Immature natural killer cell (primary cell): ENCODE measurements around the gene MECP2. TPM values are rescaled to one million over a fixed set of nuclear protein-coding genes. Genes with fewer than 3 reads are reported as not detected.
A peak's percentile ranks its signal among the peaks of the same experiment; 100 is the strongest.

Experiments used
- DNase-seq, 3 donors: peaks; one replicate each; pipeline ENCODE4 v3.0.0; 2022; ENCODE audit warnings: mixed read lengths in 1 of 3
- H3K27ac Mint-ChIP-seq, 6 donors: one replicate each; pipeline ENCODE4 v1.8.0; 2020; ENCODE audit warnings: mixed read lengths in 6 of 6, mild to moderate bottlenecking in 5 of 6, inconsistent platforms in 4 of 6, moderate library complexity in 3 of 6
- H3K27me3 Mint-ChIP-seq, 3 donors: one replicate each; pipeline ENCODE4 v1.8.0; 2020 to 2021; ENCODE audit warnings: low read depth in 3 of 3, mild to moderate bottlenecking in 3 of 3, mixed read lengths in 3 of 3, moderate library complexity in 3 of 3, inconsistent platforms in 1 of 3
- H3K36me3 Mint-ChIP-seq, 3 donors: one replicate each; pipeline ENCODE4 v1.8.0; 2020; ENCODE audit warnings: mixed read lengths in 3 of 3, inconsistent platforms in 2 of 3, mild to moderate bottlenecking in 2 of 3
- H3K4me1 Mint-ChIP-seq, 2 donors: one replicate each; pipeline ENCODE4 v1.8.0; 2020; ENCODE audit warnings: inconsistent platforms in 2 of 2, mild to moderate bottlenecking in 2 of 2, mixed read lengths in 2 of 2, moderate library complexity in 1 of 2
- H3K4me3 Mint-ChIP-seq, 5 donors: one replicate each; pipeline ENCODE4 v1.8.0; 2020; ENCODE audit warnings: mild to moderate bottlenecking in 5 of 5, mixed read lengths in 5 of 5, inconsistent platforms in 3 of 5, moderate library complexity in 3 of 5
- H3K9me3 Mint-ChIP-seq, 6 donors: one replicate each; pipeline ENCODE4 v1.8.0; 2020; ENCODE audit warnings: mild to moderate bottlenecking in 6 of 6, mixed read lengths in 6 of 6, inconsistent platforms in 4 of 6, moderate library complexity in 3 of 6
- polyA plus RNA-seq, 3 donors: library from polyadenylated mRNA; unstranded; fragments of 300-500 nt; fragmentation: Illumina TruSeq; gene quantifications; one replicate each; pipeline ENCODE4 v1.2.3, GENCODE V29; 2021

Gene MECP2
- polyA plus RNA-seq, 3 donors from 2014 or later = 11.4 to 31.5 (median 18.3) TPM

DNA sequence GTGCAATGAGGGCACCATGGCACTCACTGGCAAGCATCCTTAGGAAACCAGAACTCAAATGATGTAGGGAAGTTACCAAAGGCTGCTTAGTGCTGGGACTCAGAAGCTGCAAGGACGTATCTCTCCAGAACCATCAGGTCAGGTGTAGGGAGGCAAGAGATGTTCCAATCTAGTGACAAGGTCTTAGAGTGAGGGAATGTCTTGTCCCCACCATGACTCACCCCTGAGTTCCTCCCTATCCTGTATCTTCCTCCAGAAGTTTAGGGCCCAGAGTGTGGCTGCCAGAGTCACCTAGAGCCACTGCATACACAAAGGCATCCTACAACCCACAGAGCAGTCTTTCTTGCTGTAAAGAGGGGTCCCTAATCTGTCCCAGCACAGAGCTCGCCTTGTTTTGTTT is 63.7 kb downstream of the MECP2 start:
- H3K27ac Mint-ChIP-seq = peak overlapping the region in 3 of 6 donors; percentile 21 to 73 (median 25)
- peaks cover 5 to 12% (median 6%) of the 10 kb centered on the region in 3 donors for H3K27me3 Mint-ChIP-seq
- H3K4me1 Mint-ChIP-seq = peaks cover 14 to 23% of the 10 kb centered on the region in 2 donors
- H3K4me3 Mint-ChIP-seq = no peak overlapping the region
- DNase-seq = no peak
- H3K9me3 Mint-ChIP-seq = no peaks in the 10 kb centered on the region
- H3K36me3 Mint-ChIP-seq = peaks cover 0 to 6% (median 4%) of the 10 kb centered on the region in 3 donors

GRCh38 chrX:154032653-154033052 is 64.9 kb downstream of the MECP2 start:
- DNase-seq = no peak
- H3K4me1 Mint-ChIP-seq = peaks cover 11 to 18% of the 10 kb centered on the region in 2 donors
- H3K27ac Mint-ChIP-seq = peak overlapping the region in 3 of 6 donors; percentile 64 to 66 (median 65)
- H3K9me3 Mint-ChIP-seq = no peaks in the 10 kb centered on the region
- peaks cover 6 to 16% (median 8%) of the 10 kb centered on the region in 3 donors for H3K27me3 Mint-ChIP-seq
- H3K4me3 Mint-ChIP-seq = no peak overlapping the region
- peaks cover 0 to 4% (median 4%) of the 10 kb centered on the region in 3 donors for H3K36me3 Mint-ChIP-seq

DNA sequence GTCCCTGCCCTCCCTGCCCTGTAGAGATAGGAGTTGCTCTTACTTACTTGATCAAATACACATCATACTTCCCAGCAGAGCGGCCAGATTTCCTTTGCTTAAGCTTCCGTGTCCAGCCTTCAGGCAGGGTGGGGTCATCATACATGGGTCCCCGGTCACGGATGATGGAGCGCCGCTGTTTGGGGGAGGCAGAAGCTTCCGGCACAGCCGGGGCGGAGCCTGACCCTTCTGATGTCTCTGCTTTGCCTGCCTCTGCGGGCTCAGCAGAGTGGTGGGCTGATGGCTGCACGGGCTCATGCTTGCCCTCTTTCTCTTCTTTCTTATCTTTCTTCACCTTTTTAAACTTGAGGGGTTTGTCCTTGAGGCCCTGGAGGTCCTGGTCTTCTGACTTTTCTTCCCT is 65.4 kb downstream of the MECP2 start:
- H3K4me1 Mint-ChIP-seq = peaks cover 11 to 18% of the 10 kb centered on the region in 2 donors
- H3K27ac Mint-ChIP-seq = peak overlapping the region in 2 of 6 donors; percentile 64 to 66
- no peak overlapping the region for H3K4me3 Mint-ChIP-seq
- H3K27me3 Mint-ChIP-seq = peaks cover 6 to 20% (median 8%) of the 10 kb centered on the region in 3 donors
- DNase-seq = no peak
- H3K9me3 Mint-ChIP-seq = no peaks in the 10 kb centered on the region
- H3K36me3 Mint-ChIP-seq = peaks cover 0 to 4% (median 4%) of the 10 kb centered on the region in 3 donors

DNA sequence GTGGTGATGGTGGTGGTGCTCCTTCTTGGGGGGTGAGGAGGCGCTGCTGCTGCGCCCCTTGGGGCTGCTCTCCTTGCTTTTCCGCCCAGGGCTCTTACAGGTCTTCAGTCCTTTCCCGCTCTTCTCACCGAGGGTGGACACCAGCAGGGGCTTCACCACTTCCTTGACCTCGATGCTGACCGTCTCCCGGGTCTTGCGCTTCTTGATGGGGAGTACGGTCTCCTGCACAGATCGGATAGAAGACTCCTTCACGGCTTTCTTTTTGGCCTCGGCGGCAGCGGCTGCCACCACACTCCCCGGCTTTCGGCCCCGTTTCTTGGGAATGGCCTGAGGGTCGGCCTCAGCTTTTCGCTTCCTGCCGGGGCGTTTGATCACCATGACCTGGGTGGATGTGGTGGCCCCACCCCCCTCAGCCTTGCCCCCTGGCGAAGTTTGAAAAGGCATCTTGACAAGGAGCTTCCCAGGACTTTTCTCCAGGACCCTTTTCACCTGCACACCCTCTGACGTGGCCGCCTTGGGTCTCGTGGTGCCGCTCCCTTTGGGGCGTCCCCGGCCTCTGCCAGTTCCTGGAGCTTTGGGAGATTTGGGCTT is 66.7 kb downstream of the MECP2 start:
- Mint-ChIP-seq H3K27me3 (peaks cover 4 to 13% (median 5%) of the 10 kb centered on the region in 3 donors), H3K4me3 (no peak overlapping the region), H3K27ac (no peak overlapping the region), H3K4me1 (peaks cover 2 to 8% of the 10 kb centered on the region in 2 donors), H3K36me3 (peaks cover 0 to 4% (median 4%) of the 10 kb centered on the region in 3 donors), H3K9me3 (no peaks in the 10 kb centered on the region)
- no peak for DNase-seq

GRCh38 chrX:154030266-154030665 is 67.3 kb downstream of the MECP2 start:
- DNase-seq = no peak
- peaks cover 0 to 4% (median 4%) of the 10 kb centered on the region in 3 donors for H3K36me3 Mint-ChIP-seq
- peaks cover 2 to 7% of the 10 kb centered on the region in 2 donors for H3K4me1 Mint-ChIP-seq
- H3K9me3 Mint-ChIP-seq = no peaks in the 10 kb centered on the region
- no peak overlapping the region for H3K27ac Mint-ChIP-seq
- peaks cover 5 to 13% (median 6%) of the 10 kb centered on the region in 3 donors for H3K27me3 Mint-ChIP-seq
- no peak overlapping the region for H3K4me3 Mint-ChIP-seq

GRCh38 chrX:154029439-154029838 is 68.1 kb downstream of the MECP2 start:
- no peaks in the 10 kb centered on the region for H3K9me3 Mint-ChIP-seq
- H3K4me3 Mint-ChIP-seq = no peak overlapping the region
- no peak overlapping the region for H3K27ac Mint-ChIP-seq
- no peak for DNase-seq
- peaks cover 5 to 16% (median 6%) of the 10 kb centered on the region in 3 donors for H3K27me3 Mint-ChIP-seq
- H3K36me3 Mint-ChIP-seq = peaks cover 0 to 4% (median 4%) of the 10 kb centered on the region in 3 donors
- no peaks in the 10 kb centered on the region for H3K4me1 Mint-ChIP-seq

DNA sequence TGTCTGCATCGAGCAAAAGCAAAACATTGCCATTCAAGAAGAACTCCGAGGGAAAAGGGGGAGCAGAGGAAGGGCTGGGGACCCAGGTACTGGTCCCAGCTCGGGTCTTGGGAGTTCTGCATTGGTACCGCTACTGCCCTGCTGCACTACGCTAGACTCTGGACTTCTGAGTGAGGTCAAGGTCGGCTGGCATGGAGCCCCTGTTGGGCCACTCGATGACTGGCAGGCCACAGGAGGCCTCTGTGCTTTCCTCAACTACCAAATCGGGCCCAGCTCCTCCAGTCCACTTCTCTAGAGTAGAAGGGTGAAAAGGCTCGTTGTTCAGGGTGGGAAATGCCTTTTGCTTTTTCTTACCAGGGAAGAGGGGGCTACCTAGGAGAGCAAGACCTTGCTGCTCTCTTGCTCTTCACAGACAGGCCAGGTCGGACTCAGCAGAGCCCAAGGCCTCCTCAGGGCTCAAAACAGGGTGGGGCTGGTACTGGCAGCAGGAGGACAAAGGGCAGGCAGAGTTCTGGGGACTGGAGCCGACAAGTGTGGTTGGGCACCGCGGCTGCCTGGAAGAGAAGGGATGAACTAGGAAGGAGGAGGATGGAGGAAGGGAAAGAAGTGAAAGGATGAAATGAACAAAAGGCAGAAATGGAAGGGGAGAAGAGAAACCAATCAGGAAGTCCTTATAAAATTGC is 68.9 kb downstream of the MECP2 start:
- no peak for DNase-seq
- H3K4me3 Mint-ChIP-seq = no peak overlapping the region
- H3K36me3 Mint-ChIP-seq = peaks cover 0 to 4% (median 4%) of the 10 kb centered on the region in 3 donors
- peak overlapping the region in 4 of 6 donors; percentile 23 to 54 (median 40) for H3K27ac Mint-ChIP-seq
- H3K4me1 Mint-ChIP-seq = no peaks in the 10 kb centered on the region
- peaks cover 4 to 19% (median 5%) of the 10 kb centered on the region in 3 donors for H3K27me3 Mint-ChIP-seq
- no peaks in the 10 kb centered on the region for H3K9me3 Mint-ChIP-seq

DNA sequence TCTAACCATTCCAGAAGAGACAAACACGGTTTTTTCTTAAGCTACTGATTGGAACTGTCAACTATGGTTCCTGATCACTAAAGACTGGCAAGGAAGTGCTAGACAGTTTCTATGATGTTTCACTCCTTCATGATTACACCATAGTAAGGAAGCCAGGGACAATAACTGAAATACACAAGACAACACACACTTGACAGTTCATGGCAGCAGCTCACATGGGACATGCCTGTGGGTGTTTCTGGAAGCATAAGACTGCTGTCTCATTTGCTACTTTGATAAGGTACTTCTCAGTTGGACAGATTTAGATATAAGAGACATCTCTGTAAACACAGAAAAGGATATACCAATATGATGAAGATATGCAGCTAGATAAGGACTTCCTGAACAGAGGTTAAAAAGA is 69.5 kb downstream of the MECP2 start:
- Mint-ChIP-seq H3K27me3 (peaks cover 5 to 19% (median 5%) of the 10 kb centered on the region in 3 donors), H3K27ac (peak overlapping the region in 1 of 6 donors; percentile 57), H3K4me3 (no peak overlapping the region), H3K4me1 (no peaks in the 10 kb centered on the region), H3K9me3 (no peaks in the 10 kb centered on the region), H3K36me3 (peaks cover 0 to 4% (median 4%) of the 10 kb centered on the region in 3 donors)
- DNase-seq = no peak

- H3K27me3 Mint-ChIP-seq = peaks cover 3 to 17% (median 5%) of the 10 kb centered on the region in 3 donors
- peak overlapping the region in 1 of 6 donors; percentile 23 for H3K27ac Mint-ChIP-seq
Observed at GRCh38 chrX:154027022-154027402, 70.5 kb downstream of the MECP2 start.

DNA sequence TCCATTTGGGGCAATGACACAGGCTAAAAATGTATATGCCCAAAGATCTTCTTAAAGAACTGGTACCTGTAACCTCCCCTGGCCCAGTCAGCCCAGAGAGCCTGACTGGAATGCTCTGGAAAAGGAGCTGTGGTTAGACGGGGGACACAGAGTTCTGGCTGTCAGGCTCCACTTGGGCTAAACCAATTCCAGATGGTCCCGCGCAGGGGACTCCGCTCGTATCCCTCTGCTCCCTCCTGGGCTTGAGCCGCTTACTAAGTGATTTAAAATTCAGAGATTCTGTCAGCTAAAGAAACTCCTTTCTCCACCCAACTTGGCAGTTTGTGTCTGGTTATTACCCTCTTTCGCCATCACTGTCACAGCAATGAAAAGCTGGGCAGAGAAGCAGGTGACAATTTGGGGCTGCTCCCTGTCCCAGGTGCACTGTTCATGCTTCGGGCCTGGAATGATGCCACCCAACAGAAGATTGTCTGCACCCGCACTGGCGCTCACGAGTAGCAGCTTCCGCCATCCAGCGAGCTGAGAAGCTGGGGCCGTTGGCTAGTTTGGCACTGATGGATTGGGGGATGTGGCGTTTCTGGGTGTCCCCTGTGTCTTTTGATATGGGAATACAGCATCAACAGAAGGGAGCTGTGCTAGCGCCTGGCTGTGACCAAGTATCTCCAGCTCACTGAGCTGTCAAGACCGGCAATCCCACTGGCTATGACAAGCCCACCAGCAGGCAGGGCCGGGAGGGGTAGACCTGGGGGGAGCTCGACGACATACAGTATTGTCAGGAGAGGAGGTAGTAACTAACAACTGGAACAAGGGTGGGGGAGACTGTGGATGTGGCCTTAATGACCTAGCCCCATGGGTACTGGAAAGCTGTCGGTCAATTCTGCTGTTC is 71.1 kb downstream of the MECP2 start:
- Mint-ChIP-seq H3K4me3 (no peak overlapping the region), H3K36me3 (no peaks in the 10 kb centered on the region), H3K4me1 (no peaks in the 10 kb centered on the region), H3K27me3 (peaks cover 3 to 17% (median 5%) of the 10 kb centered on the region in 3 donors), H3K9me3 (no peaks in the 10 kb centered on the region), H3K27ac (peak overlapping the region in 1 of 6 donors; percentile 35)
- DNase-seq = no peak

More at GRCh38 chrX:154027022-154027402, 70.5 kb downstream of the MECP2 start:
- no peaks in the 10 kb centered on the region for H3K9me3 Mint-ChIP-seq
- H3K4me3 Mint-ChIP-seq = no peak overlapping the region
- no peaks in the 10 kb centered on the region for H3K4me1 Mint-ChIP-seq
- H3K36me3 Mint-ChIP-seq = peaks cover 0 to 3% (median 0%) of the 10 kb centered on the region in 3 donors
- DNase-seq = no peak

DNA sequence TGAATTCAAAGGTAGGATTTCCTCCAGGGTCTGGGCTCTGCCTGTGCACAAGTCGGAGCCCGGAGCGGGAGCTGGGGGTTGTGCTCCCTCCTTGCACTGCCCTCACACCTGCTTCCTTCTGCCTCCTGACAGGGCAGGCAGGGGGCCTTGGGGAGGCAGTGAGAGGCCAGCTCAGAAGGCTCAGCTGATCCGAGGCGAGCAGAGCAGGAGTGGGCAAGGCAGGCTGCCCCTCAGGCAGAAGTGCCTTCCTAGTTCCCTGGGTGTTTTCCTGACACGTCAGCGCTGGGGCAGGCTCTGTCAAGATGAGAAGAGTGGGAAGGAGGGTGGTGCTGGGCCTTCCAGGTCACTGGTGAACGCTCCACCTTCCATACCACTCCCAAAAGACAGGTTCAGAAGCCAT is 72.3 kb downstream of the MECP2 start:
- peaks cover 5 to 6% of the 10 kb centered on the region in 2 donors for H3K4me1 Mint-ChIP-seq
- H3K4me3 Mint-ChIP-seq = no peak overlapping the region
- H3K36me3 Mint-ChIP-seq = no peaks in the 10 kb centered on the region
- DNase-seq = no peak
- H3K27me3 Mint-ChIP-seq = peaks cover 3 to 19% (median 5%) of the 10 kb centered on the region in 3 donors
- peak overlapping the region in 2 of 6 donors; percentile 8 to 16 for H3K27ac Mint-ChIP-seq
- no peaks in the 10 kb centered on the region for H3K9me3 Mint-ChIP-seq

- H3K4me1 Mint-ChIP-seq = peaks cover 5 to 6% of the 10 kb centered on the region in 2 donors
- DNase-seq = no peak
- H3K4me3 Mint-ChIP-seq = no peak overlapping the region
- H3K9me3 Mint-ChIP-seq = no peaks in the 10 kb centered on the region
- H3K27me3 Mint-ChIP-seq = peaks cover 3 to 19% (median 5%) of the 10 kb centered on the region in 3 donors
- H3K27ac Mint-ChIP-seq = no peak overlapping the region
- no peaks in the 10 kb centered on the region for H3K36me3 Mint-ChIP-seq
Observed at GRCh38 chrX:154024271-154024670, 73.2 kb downstream of the MECP2 start.

DNA sequence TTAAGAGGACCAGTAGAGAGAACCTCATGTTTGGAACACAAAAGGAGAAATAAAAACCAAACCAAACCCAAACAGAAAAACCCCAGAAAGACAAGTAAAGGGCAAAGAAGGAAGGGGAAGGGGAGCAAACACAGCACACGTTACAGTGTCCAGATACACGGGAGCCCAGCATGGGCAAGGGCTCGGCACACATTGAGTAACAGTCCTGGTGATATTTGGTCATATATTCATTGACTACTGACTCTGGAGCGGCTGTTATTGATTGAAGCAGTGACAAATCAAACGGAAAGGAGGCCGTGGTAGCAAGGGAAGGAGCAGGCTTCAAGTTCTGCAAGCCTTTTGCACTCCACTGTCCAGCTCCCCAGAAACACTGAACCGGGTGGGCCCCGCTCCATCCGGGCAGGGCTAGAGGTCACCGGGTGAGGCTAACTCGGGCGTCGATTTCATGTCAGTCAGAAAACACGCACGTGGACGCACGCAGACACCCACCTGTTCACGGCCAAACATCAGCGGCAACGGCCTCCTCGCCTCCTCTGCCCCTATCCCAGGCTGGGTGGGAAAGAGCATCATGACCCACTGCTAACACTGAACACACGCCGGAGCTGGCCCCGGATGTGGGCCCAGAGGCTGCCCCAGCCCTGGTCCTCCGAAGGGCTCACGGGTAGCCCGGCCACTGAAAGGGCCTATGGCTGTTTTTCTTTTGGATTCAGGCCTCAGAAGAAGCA is 74.1 kb downstream of the MECP2 start:
- Mint-ChIP-seq H3K36me3 (no peaks in the 10 kb centered on the region), H3K4me1 (peaks cover 5 to 10% of the 10 kb centered on the region in 2 donors), H3K9me3 (no peaks in the 10 kb centered on the region), H3K27me3 (peaks cover 0 to 19% (median 6%) of the 10 kb centered on the region in 3 donors), H3K4me3 (no peak overlapping the region), H3K27ac (peak overlapping the region in 2 of 6 donors; percentile 7 to 43)
- DNase-seq = no peak
